HEK293T (cell line): ENCODE results near the gene FSHB.

Source experiments
- BHLHE40 ChIP-seq: fragments of 450-650 bp; IDR thresholded peaks from 2 replicates; pipeline ENCODE4 v1.6.1; 2016; ENCODE audit warnings: mild to moderate bottlenecking, moderate library complexity, borderline replicate concordance
- CTBP1 ChIP-seq: fragments of 450-650 bp; IDR thresholded peaks from 2 replicates; pipeline ENCODE4 v1.6.1; 2016; ENCODE audit warnings: borderline replicate concordance
- ELF4 ChIP-seq: fragments of 450-650 bp; IDR thresholded peaks from 2 replicates; pipeline ENCODE4 v1.6.1; 2017; ENCODE audit warnings: antibody characterized with exemption
- FOXA1 ChIP-seq: fragments of 450-650 bp; IDR thresholded peaks from 2 replicates; pipeline ENCODE4 v1.6.1; 2016; ENCODE audit warnings: mild to moderate bottlenecking
- FOXM1 ChIP-seq: fragments of 450-650 bp; IDR thresholded peaks from 2 replicates; pipeline ENCODE4 v1.6.1; 2017; ENCODE audit warnings: mild to moderate bottlenecking, borderline replicate concordance
- SP1 ChIP-seq: fragments of 450-650 bp; IDR thresholded peaks from 2 replicates; pipeline ENCODE4 v1.6.1; 2017

GRCh38 chr11:30258679-30259078, 27.9 kb downstream of the FSHB start:
- TF ChIP-seq CTBP1, result no peak
- no peak for TF ChIP-seq BHLHE40
- TF ChIP-seq FOXM1, result no peak
- TF ChIP-seq SP1, result no peak
- no peak for TF ChIP-seq ELF4
- no peak for TF ChIP-seq FOXA1
